Stimulated activated CD4-positive, alpha-beta T cell treated with anti-CD3 and anti-CD28 coated beads, Interleukin-12 subunit alpha, Interleukin-12 subunit beta, amount 100 ng/mL, for 48 hours (primary cell): Measurements from ENCODE around the gene TMPRSS4.
"Not testable (repeated sequence)": the region's sequence is repeated elsewhere in the genome, so short reads cannot be mapped to it uniquely, and the experiment has no call there.

ENCODE experiments used
- DNase-seq, 3 donors: peaks; one replicate each; pipeline ENCODE4 v3.0.0-alpha.2; 2020; ENCODE audit warnings: low read depth in 2 of 3, low spot score in 1 of 3

Gene TMPRSS4

DNA sequence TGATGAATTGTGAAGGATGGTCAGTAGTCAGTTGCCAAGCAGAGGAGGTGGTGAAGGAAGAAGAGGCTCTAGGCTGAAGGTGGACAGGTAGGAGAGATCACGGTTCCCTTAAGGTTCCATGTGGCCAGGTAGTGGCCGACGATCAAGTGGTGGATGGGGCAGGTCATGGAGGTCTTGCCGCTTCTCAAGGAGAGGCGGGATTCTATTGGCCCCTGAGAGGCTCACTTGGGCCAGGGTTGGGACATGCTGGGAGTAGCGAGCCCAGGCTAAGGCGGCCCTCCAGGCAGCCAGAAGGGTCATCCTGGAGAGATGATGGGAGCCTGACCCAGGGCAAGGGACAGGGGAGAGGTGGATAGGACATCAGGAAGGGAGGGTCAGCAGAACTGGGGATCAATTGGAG is 20.9 kb upstream of the TMPRSS4 start:
- DNase-seq = no peak

DNA sequence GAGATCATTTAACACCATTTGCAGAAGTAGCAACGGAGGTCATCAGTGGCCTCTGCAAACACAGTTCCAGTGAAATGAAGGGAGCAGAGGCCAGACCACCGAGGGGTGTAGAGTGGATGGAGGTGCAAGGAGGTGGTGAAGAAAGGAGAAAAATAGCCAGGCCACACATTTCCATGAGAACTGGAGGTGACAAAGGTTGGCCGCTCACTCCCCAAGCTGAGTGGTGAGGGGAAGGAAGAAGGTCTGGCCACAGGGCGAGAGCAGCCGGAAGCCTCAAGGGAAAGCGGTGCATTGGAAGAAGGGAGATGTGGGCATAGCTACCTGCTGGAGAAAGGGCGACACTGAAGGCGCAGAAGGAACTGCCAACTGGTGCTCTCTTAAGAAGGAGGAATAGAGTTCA is 20.1 kb upstream of the TMPRSS4 start:
- no peak for DNase-seq

DNA sequence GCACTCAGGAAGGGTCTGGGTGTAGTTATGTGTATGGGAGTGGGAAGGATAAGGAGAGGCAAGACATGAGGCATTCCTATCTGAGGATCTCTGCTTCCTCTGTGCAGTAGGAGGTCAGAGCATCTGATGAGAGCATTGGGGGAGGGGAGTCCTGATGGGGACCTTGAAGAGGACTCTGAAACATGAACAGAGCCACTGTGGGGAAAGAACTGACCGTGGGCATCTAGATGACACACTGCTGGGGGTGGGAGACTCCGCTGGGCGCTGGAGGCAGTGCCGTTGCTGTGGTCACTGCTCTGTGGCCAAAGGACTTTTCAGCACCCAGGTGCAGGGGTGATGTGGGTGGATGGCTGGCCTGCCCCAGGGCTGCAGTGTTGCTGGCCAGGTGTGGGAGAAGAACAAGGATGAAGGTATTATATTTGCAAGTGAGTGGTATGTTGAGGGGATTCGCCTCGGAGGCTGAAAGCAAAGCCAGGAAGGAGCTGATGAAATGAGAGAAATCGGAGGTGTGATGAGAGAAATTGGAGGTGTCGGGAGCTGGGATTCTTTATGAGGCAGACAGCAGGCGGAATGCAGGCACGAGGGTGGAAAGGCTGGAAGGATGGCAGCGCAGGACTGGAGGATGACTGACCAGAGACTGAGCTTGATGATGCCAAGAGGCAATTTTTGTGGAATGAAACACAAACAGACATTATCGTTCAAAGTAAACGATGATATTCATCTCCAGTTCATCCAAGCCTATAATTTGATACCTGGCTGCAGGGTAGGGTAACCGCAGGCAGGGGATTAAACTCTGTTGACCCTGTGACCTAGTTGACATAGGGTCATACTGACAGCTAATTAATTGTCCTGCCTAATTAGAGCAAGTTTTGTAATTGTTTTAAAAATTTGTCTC is 19.4 kb upstream of the TMPRSS4 start:
- DNase-seq = no peak

DNA sequence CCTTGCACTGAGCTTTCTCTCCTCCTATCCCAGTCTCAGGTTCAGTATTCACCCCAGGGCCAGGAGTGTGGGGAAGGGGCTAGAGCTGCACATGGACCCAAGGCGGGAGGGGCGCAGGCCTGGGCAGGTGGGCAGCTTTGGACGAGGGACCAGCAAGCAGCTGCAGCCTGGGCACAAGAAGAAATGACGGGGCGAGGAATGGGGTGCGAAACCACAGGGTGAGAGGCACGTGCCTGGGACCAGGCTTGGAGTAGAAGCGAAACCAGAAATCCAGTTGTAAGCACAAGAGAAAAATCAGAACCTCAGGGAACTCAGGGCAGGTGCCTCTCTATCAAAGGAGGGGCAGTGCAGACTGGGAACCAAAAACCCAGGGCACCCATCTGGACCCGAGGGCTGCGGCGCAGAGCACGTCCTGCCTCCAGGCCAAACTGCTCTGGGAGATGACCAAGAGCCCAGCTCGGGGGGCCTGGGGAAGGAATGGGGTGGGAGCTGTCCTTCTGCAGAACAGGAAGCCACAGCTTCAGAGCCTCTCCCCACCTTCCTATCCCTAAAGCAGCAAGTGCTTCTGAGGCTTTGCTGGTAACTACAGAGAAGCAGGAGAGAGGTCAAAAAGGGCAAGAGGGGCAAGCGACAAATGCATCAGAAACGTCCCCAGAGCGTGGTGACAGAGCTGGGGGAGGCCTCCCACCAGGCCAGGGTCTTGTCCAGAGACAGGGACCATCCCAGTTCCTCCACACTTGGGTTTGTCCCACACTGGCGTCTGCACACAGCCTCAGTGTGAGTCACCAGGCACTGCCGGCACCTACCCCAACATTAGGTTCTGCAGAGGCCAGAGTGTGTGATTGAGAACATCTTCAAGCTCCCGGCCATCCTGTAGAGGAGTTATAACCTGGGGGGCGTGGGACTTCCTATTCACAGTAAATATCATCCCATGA is 18.3 kb upstream of the TMPRSS4 start:
- no peak for DNase-seq

DNA sequence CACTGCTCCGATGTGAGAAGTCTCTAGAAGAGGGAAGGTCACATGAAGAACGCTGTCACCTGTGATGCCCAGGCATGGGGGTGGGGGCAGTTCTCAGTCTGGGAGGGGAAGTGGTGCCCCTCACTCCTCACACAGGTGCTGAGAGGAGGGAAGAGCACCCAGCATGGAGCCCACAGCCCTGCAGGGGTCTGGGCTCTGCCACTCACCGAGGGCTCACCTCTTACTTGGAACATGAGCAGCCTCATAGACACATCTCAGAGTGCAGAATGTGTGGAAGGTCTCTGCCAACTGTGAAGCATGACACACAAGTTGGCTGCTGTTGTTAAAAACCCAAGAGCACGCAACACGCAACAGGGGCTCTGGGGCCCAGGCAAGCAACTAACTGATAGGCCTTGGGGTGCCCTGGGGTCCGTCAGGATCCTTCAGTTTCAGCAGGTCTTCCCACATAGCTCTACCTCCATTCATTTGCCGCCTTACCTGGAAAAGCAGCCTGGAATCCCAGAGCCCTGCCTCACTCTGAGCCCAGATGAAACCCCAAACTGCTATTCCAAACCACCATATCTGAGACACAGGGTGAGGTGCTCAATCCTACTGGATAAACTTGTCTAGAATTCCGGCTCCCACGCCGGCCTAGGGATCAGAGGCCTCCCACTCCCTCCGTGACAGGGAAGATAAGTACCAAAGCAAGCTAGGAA is 17.5 kb upstream of the TMPRSS4 start:
- no peak for DNase-seq

DNA sequence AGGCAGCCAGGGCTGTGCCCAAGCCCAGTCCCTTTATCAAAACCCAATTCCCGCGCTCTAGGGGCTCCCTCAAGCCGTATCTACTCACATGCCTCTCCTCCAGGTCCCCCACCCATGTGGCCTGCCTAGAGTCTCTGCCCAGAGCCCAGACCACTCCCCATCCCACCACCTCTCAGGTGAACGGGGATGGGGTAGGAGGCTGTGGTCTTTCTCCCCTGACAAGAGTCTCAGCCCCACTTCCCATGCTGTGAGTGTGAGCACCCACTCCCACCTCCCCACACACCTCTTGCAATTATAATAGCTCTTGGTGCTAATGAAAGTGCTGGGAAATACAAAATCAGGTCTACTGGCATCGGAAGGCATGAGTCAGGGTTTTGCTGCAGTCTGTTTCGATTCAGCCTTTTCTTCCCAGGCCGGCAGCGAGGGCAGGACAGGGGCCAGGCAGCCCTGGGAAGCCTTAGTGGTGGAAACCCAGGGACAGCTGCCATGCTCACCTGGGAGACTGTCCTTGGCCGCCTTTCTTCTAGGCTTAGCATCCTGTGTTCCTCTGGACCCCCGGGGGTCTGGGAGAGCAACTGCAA is 16.7 kb upstream of the TMPRSS4 start:
- DNase-seq = no peak

DNA sequence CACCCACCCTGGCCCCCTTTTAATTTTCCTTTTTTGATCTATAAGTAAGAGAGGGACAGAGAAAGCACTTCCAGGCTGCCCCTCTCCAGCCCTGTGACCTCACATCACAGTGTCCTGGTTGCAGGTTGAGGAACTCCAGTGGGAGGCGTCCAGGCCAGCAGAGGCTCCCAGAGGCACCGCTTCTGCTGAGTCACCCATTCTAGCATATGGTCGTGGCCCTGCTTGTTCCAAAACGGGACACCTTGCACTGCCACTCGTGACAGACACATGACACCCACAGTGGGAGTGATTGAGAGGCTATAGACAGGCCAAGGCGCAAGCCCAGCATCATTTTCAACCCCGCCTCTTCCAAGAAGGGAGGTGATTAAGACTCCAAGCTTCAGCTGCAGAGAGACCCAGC is 16.0 kb upstream of the TMPRSS4 start:
- DNase-seq = no peak

DNA sequence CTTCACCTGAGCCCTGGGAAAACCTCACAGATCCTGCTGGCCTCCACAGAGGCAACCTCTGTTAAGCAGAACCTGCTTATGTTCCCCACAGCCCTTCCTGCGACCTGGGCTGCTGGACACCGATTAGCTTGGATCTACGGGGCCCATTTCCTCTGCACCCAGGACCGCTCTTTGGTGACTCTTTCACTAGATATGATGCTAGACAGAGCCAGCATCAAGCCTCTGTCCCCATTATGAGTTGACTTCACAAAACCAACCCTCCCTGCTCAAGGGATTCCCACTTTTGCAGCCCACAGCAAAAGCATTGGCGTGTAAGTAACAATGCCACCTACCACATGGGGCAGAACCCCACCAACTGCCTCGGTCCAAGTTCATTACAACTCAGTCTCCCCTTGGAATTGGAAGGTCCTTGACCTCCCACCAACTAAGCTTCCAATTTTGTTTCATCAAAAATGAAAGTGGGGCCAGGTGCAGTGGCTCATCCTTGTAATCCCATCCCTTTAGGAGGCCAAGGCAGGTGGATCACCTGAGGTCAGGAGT is 15.2 kb upstream of the TMPRSS4 start:
- DNase-seq = no peak

DNA sequence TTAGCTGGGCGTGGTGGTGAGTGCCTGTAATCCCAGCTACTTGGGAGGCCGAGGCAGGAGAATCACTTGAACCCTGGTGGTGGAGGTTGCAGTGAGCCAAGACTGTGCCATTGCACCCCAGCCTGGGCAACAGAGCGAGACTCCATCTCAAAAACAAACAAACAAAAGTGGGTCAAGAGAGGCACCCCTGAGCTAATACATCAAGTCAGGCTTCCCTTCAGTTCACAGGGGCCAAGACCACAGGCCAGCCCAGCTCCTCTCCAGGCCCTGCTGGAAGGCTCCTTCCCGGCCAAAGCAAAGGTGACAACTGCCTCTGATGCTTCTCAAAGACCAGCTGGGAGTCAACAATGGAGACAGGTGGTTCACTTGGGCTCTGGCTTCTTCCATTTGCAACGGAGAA is 14.7 kb upstream of the TMPRSS4 start:
- DNase-seq = not testable (repeated sequence)

DNA sequence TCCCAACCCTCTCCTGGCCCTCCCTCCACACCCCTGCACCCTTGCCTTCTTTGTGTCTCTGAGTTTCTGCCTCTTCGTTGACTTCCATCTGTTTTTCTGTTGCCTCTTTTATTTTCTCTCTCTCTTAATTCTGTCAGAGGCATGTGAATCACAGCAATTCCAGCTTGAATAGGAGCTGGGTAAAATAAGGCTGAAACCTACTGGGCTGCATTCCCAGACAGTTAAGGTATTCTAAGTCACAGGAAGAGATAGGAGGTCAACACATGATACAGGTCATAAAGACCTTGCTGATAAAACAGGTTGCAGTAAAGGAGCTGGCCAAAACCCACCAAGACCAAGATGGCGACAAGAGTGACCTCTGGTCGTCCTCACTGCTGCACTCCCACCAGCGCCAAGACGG is 14.2 kb upstream of the TMPRSS4 start:
- not testable (repeated sequence) for DNase-seq

DNA sequence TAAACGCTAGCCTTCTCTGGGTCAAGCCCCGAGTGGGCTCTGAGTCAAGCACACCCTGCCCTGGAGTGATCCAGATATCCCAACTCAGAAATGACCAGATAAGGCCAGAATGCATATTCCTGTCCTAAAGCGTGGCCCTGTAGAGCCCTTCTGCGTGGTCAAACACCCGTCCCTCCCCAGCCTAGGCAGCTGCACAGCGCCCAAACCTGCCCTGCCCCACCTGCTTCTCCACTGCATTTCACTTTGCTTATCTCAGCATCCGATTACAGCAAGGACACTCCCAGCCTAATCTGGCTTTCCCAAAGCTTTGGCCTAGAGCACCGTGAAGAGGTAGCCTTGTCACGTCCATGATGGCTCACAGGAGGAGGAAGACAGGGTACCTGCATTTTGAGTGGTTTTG is 11.9 kb upstream of the TMPRSS4 start:
- no peak for DNase-seq

DNA sequence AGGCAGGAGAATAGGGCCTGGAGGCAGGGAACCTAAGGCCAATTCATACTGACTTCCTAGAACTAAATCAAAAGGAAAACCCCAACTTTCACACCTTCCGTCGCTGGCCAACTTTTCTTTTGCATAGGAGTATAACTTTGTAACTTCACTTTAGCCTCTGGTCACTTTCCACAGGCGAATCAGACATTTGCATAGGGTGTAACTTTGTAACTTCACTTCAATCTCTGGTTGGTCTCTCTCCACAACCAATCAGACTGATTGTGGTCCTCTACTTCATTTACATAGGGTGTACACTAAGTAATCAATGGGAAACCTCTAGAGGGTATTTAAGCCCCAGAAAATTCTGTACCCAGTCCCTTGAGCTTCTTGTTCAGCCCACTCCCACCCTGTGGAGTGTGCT is 11.5 kb upstream of the TMPRSS4 start:
- no peak for DNase-seq

DNA sequence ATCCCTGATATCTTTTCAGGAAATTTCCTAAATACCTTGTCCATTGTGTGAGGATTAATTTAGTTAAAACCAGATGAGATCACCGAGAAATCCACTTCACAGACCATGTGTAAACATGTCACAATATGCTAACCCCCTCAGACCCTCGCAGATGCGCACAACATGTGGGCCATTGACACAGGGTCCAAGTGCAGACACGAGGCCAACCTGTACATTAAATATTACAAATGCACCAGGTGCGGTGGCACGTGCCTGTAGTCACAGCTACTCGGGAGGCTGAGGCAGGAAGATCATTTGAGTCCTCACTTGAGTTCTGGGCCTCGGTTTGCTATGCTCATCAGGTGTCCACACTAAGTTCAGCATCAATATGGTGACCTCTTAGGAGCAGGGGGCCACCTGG is 9.9 kb upstream of the TMPRSS4 start:
- no peak for DNase-seq

DNA sequence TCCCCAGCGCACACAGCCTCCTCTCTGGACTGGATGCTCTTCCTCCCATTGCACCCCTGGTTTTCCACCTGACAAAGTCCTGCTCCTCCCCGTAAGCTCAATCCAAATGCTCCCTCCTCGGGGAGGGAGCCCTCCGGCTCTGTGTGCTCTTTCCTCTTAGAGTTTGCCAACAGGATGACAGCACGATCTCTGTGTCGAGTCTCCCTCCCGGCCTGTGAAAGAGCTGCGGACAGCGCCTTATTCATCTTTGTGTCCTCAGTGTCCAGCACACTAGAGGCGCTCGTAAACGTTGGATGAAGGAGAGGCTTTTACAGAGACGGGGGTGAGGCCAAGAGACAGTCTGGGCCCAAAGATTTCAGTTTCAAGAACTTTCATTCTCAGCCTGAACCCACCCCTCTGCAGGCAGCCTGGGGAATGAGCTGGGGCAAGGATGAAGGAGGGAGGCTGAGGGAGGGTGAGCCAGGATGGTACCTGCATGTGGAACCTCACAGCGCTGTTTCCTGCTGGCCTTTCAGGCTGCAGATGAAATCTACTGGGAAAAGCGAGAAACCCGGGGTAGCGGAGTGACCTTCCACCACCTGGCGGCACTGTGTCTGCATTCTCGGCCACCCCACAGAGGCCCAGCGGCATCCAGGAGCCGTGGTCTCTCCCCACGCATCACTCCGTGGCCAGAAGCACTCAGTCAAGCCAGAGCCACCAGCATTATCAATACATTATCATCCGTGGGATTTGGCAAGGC is 8.5 kb upstream of the TMPRSS4 start:
- no peak for DNase-seq

DNA sequence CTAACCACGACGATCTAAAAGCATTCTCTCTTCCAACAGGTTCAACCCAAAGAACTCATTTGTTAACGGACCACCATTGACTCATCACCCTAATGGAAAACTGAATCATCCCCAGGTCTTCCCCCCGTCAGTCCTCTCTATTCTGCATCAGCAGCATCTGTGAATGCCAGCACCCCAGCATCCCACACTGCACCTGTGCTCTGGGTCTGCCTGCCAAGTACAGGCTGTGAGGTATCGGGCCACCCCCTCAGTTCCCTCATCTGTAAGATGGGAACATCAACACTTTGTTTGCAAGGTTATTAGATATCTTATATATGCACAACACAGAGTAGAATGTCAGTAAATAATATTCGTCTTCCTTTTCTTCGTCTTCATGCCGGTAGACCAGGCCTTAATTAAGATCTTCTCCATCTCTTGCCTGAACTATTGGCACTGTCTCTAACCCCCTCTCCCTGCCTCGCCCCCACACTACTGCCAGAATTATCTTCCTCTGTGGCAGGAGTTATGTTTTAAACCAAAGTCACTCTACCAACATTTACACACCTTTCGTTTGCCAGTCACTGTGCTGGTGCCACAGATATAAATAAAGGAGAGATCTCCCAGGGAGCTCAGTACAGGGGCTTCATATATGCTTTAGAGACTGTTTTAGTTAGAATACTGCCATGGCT is 7.8 kb upstream of the TMPRSS4 start:
- no peak for DNase-seq

DNA sequence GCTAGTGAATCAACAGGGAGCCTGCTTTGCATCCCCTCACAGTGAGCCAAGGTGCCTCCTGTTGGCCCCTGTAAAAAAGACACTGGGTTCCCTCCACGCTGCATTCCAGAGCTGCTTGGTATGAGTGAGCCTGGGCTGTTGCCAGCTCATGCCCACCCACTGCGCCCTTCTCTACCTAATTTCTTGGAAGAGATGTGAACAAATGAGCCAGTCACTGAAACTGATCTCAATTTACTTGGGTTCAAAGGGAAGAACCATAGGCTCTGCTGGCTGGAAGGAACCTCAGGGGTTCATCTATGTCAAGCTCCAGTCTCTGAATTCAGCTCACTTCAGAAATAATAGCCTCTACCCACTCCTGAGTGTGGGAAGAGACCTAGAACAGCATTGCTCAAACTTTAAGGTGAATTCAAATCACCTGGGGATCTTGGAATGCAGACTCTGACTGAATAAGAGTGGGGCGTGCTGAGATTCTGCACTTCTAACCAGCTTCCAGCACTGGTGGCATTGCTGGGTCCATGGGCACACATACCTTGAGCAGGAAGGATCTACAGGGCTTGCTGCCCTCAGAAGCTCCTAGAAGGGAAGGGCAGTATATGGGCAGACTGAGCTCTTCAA is 5.4 kb upstream of the TMPRSS4 start:
- no peak for DNase-seq

DNA sequence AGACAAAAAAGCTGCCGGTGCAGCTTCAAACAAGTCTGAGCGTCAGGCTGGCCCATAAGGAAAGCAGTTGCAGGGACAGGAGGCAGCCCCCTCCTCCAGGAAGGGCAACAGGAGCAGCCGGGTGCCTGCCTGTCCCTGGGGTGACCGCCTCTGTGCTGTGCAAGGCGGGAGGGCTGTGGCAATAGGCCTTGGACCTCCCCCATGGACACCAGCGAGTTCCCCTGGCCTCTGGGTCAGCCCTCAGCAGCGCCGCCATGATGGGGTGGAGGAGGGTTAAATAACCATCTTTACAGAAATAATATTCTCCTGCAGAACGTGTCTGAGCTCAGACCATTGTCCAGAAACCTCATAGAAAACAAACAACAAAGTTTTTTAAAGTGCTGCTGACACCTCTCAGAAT is 3.3 kb upstream of the TMPRSS4 start:
- DNase-seq = no peak

DNA sequence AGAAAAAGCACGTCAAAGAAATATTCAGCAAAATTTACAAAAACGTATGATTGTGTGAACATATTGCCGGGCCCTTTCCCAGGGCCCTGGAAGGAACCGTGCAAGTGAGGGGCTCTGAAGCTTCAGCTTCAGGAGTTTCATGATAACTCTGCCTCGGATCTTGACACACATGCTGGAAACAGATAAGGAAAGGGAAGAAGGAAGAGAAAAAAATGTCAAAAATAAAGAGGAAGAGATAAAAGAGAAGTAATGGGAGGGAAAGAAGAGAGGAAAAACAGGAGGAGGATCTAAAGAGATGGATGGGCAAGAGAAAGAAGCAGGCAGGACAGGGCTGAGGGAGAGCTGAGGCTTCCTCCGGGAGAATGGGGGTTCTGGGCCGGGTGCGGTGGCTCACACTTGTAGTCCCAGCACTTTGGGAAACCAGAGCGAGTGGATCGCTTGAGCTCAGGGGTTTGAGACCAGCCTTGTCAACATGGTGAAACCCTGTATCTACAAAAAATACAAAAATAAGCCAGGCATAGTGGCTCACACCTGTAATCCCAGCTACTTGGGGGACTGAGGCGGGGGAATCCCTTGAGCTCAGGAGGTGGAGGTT is 2.7 kb upstream of the TMPRSS4 start:
- DNase-seq = no peak

DNA sequence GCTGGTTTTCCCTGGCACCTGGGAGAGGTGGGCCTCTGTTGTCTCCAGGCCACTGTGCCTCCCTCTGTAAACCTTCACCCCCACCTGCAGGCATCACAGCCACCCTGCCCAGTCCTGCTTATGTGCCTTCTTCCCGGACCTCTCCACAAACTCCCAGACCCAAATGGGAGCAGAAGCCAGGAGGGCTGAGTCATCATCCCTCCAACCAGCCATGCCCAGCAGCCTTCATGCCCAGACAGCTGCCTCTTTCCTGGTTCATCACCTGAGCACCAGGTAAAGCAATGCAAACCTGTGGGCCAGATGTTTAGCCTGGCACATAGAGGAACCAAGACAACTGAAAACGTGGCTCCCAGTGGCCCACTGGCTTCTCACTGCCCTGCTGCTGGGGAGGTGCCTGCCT is 2.1 kb upstream of the TMPRSS4 start:
- DNase-seq = no peak
